MG63 (cell line): Measurements from ENCODE around the gene NUCB1. TPM values are rescaled to one million over a fixed set of nuclear protein-coding genes. Genes with fewer than 3 reads are reported as not detected.

Experiments used
- DNase-seq: peaks from one replicate; pipeline ENCODE4 v3.0.0-alpha.2; 2020
- H3K27me3 ChIP-seq: fragments of 250-450 bp; sonication (Bioruptor Pico); 2 replicates; pipeline ENCODE4 v1.5.1; 2020; ENCODE audit warnings: mild to moderate bottlenecking, moderate library complexity
- H3K36me3 ChIP-seq: fragments of 250-450 bp; sonication (Bioruptor Pico); 2 replicates; pipeline ENCODE4 v1.5.1; 2020; ENCODE audit warnings: mild to moderate bottlenecking, moderate library complexity
- H3K4me3 ChIP-seq: fragments of 250-450 bp; sonication (Bioruptor Pico); 2 replicates; pipeline ENCODE4 v1.5.1; 2020; ENCODE audit warnings: mild to moderate bottlenecking, moderate library complexity
- H3K9me3 ChIP-seq: fragments of 250-450 bp; sonication (Bioruptor Pico); 2 replicates; pipeline ENCODE4 v1.5.1; 2020; ENCODE audit warnings: mild to moderate bottlenecking, moderate library complexity
- total RNA-seq: library from RNA; depleted of rRNA; stranded (reverse); fragments of >200 nt; shearing (Covaris generic); gene quantifications from 2 replicates; pipeline ENCODE4 v1.2.3, GENCODE V29; 2014; ENCODE audit warnings: low replicate concordance

NUCB1 gene
- total RNA-seq, 1 experiment from 2014 or later, result 236 TPM

GRCh38 chr19:48962849-48963165 is 62.7 kb downstream of the NUCB1 start:
- Histone ChIP-seq H3K9me3 (no peaks in the 10 kb centered on the region; the same call in 1 of the 2 replicates), H3K27me3 (no peaks in the 10 kb centered on the region), H3K4me3 (no peak overlapping the region), H3K36me3 (peaks cover 28% of the 10 kb centered on the region)
- DNase-seq, result no peak

GRCh38 chr19:48963371-48964204 is 63.5 kb downstream of the NUCB1 start:
- H3K4me3 ChIP-seq, result no peak overlapping the region
- no peaks in the 10 kb centered on the region; the same call in 1 of the 2 replicates for H3K9me3 ChIP-seq
- DNase-seq, result peak; percentile 79
- H3K27me3 ChIP-seq, result no peaks in the 10 kb centered on the region
- H3K36me3 ChIP-seq, result peaks cover 31% of the 10 kb centered on the region

GRCh38 chr19:48964205-48965039 is 64.3 kb downstream of the NUCB1 start:
- no peaks in the 10 kb centered on the region for H3K27me3 ChIP-seq
- peak overlapping the region; percentile 14; the same call in 1 of the 2 replicates for H3K4me3 ChIP-seq
- H3K36me3 ChIP-seq, result peaks cover 33% of the 10 kb centered on the region
- DNase-seq, result no peak
- no peaks in the 10 kb centered on the region; the same call in 1 of the 2 replicates for H3K9me3 ChIP-seq

GRCh38 chr19:48965040-48965805 is 65.1 kb downstream of the NUCB1 start, which contains the start of gene FTL:
Gene FTL, plus strand, starts transcription at chr19:48965309. Its CDS starts 199 bp downstream, at chr19:48965508.
- Histone ChIP-seq H3K9me3 (no peaks in the 10 kb centered on the region; the same call in 1 of the 2 replicates), H3K4me3 (peak within 1 kb of the TSS; percentile 84), H3K36me3 (peaks cover 41% of the 10 kb centered on the region), H3K27me3 (no peaks in the 10 kb centered on the region)
- DNase-seq, result peak; percentile 97

- H3K4me3 ChIP-seq, result peak overlapping the region; percentile 84
- H3K9me3 ChIP-seq, result no peaks in the 10 kb centered on the region; the same call in 1 of the 2 replicates
- H3K27me3 ChIP-seq, result no peaks in the 10 kb centered on the region
- peaks cover 49% of the 10 kb centered on the region for H3K36me3 ChIP-seq
- DNase-seq, result peak; percentile 91
Observed at GRCh38 chr19:48965806-48966540, 65.9 kb downstream of the NUCB1 start.

GRCh38 chr19:48966541-48967345 is 66.6 kb downstream of the NUCB1 start:
- H3K27me3 ChIP-seq, result no peaks in the 10 kb centered on the region
- H3K9me3 ChIP-seq, result no peaks in the 10 kb centered on the region; the same call in 1 of the 2 replicates
- DNase-seq, result no peak
- H3K36me3 ChIP-seq, result peaks cover 52% of the 10 kb centered on the region
- peak overlapping the region; percentile 84 for H3K4me3 ChIP-seq

- H3K36me3 ChIP-seq, result peaks cover 56% of the 10 kb centered on the region
- no peak for DNase-seq
- H3K27me3 ChIP-seq, result no peaks in the 10 kb centered on the region
Observed at GRCh38 chr19:48967346-48968178, 67.5 kb downstream of the NUCB1 start.

GRCh38 chr19:48968179-48968661 is 68.1 kb downstream of the NUCB1 start:
- H3K27me3 ChIP-seq, result no peaks in the 10 kb centered on the region
- peaks cover 62% of the 10 kb centered on the region for H3K36me3 ChIP-seq
- DNase-seq, result no peak
- H3K4me3 ChIP-seq, result no peak overlapping the region
- H3K9me3 ChIP-seq, result no peaks in the 10 kb centered on the region; the same call in 1 of the 2 replicates

More at GRCh38 chr19:48967346-48968178, 67.5 kb downstream of the NUCB1 start:
- H3K4me3 ChIP-seq, result peak overlapping the region; percentile 84; the same call in 1 of the 2 replicates
- no peaks in the 10 kb centered on the region; the same call in 1 of the 2 replicates for H3K9me3 ChIP-seq

GRCh38 chr19:48968813-48969218 is 68.7 kb downstream of the NUCB1 start:
- Histone ChIP-seq H3K9me3 (no peaks in the 10 kb centered on the region; the same call in 1 of the 2 replicates), H3K36me3 (peaks cover 66% of the 10 kb centered on the region), H3K4me3 (no peak overlapping the region), H3K27me3 (no peaks in the 10 kb centered on the region)
- DNase-seq, result no peak

- peaks cover 73% of the 10 kb centered on the region for H3K36me3 ChIP-seq
Observed at GRCh38 chr19:48969276-48970138, 69.4 kb downstream of the NUCB1 start.

GRCh38 chr19:48970139-48970766 is 70.1 kb downstream of the NUCB1 start:
- H3K4me3 ChIP-seq, result no peak overlapping the region
- no peak for DNase-seq
- no peaks in the 10 kb centered on the region for H3K27me3 ChIP-seq
- H3K36me3 ChIP-seq, result peaks cover 74% of the 10 kb centered on the region
- H3K9me3 ChIP-seq, result no peaks in the 10 kb centered on the region; the same call in 1 of the 2 replicates

More at GRCh38 chr19:48969276-48970138, 69.4 kb downstream of the NUCB1 start:
- H3K27me3 ChIP-seq, result no peaks in the 10 kb centered on the region
- H3K9me3 ChIP-seq, result no peaks in the 10 kb centered on the region; the same call in 1 of the 2 replicates
- H3K4me3 ChIP-seq, result no peak overlapping the region
- DNase-seq, result no peak

GRCh38 chr19:48970923-48971395 is 70.8 kb downstream of the NUCB1 start:
- H3K9me3 ChIP-seq, result no peaks in the 10 kb centered on the region; the same call in 1 of the 2 replicates
- DNase-seq, result no peak
- no peak overlapping the region for H3K4me3 ChIP-seq
- H3K36me3 ChIP-seq, result peaks cover 71% of the 10 kb centered on the region
- H3K27me3 ChIP-seq, result no peaks in the 10 kb centered on the region
